ENCODE data around the gene RILPL2.

GRCh38 chr12:123475246-123475703 lies 38.8 kb upstream of the RILPL2 start:
- TF ChIP-seq CTCF (conservative IDR thresholded peaks at IDR 0.05; ENCODE audit: low read length) (no peak), EZH2phosphoT487 (IDR thresholded peaks at IDR 0.05; ENCODE audit: borderline replicate concordance, low read depth, low read length) (no peak)
